ENCODE data around the gene TSPEAR.
"Not testable (repeated sequence)": the region's sequence is repeated elsewhere in the genome, so short reads cannot be mapped to it uniquely, and the experiment has no call there.

TSPEAR gene

GRCh38 chr21:44612669-44613229, 98.6 kb downstream of the TSPEAR start:
- no peak for DNase-seq (ENCODE audit: extremely low read depth in 1 of 2, low read depth in 1 of 2)

GRCh38 chr21:44612029-44612486, 99.3 kb downstream of the TSPEAR start, which contains the start of gene KRTAP10-8:
Gene KRTAP10-8 (plus strand): TSS chr21:44612079. CDS start chr21:44612101, 22 bp downstream.
- DNase-seq (ENCODE audit: extremely low read depth in 1 of 2, low read depth in 1 of 2): no peak

DNA sequence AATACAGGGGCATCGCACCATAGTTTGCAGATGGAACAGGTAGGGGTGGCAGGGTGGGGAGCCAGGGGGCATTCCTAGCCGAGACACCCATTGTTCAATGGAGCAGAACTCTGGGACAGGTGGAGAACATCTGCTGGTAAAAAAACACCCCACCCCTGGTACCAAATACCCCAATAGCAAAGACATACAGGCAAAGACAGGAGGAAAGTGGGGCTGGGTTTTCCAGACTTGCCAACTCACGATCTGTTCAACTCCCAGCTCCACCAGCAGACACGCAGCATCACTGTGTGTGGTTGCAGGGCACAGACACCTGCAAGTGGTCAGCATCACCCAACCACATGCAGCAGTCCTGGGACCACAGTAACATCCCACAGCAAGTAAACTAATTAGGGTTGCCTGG, 99.8 kb downstream of the TSPEAR start:
- no peak for DNase-seq (ENCODE audit: extremely low read depth in 1 of 2, low read depth in 1 of 2)

- DNase-seq (ENCODE audit: extremely low read depth in 1 of 2, low read depth in 1 of 2): not testable (repeated sequence)
Observed at GRCh38 chr21:44610157-44610843, 101.1 kb downstream of the TSPEAR start.

DNA sequence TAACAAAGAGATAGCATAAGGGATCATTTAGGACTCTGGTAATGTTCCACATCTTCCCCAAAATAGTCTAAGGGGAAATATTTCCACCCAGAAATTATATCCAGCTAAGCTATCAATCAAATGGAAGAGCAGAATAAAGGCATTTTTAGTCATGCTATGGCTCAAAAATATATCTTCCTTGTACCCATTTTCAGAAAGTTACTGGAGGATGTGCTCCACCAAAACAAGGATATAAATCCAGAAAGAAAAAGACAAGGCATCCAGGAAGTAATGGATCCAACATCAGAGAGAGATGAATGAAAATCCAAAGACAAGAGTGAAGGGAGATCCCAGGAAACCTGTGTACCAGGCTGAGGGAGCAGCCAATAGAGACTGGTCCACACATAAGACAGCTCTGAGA, 102.2 kb downstream of the TSPEAR start:
- no peak for DNase-seq (ENCODE audit: extremely low read depth in 1 of 2, low read depth in 1 of 2)

DNA sequence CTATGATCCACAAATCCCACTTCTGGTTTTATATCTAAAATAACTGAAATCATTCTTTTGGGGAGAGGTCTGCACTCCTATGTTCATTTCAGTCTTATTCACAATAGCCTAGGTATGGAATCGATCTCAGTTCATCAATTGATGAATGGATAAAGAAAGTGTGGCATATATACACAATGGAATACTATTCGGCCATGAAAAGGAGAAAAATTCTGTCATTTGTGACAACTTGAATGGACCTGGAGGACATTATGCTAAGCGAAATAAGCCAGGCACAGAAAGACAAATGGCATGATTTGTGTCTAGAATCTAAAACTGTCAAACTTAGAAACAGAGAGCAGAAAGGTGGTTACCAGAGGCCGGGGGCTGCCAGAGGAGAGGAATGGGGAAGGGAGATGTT, 104.9 kb downstream of the TSPEAR start:
- DNase-seq (ENCODE audit: extremely low read depth in 1 of 2, low read depth in 1 of 2): no peak

GRCh38 chr21:44603911-44604310, 107.5 kb downstream of the TSPEAR start:
- no peak for DNase-seq (ENCODE audit: extremely low read depth in 1 of 2, low read depth in 1 of 2)

GRCh38 chr21:44603109-44603875, 108.1 kb downstream of the TSPEAR start:
- no peak for DNase-seq (ENCODE audit: extremely low read depth in 1 of 2, low read depth in 1 of 2)

DNA sequence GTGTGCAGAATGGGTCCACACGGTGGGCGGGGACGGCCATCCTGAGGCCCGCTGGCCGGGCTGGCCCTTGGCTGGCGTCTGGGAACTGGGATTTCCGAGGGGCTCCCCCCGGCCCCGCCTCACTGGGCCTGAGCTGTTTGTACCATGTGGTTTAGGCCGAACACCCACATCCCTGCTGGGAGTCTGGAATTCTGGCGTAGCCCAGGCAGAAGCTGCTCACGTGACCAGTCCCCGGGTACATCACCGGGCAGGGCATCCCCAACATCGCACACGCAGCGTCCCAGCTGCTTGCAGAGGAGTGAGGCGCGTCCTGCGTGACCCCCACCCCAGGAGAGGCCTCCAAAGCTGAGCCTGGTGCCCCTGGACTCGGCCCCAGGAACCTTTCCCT, 108.9 kb downstream of the TSPEAR start:
- DNase-seq (ENCODE audit: extremely low read depth in 1 of 2, low read depth in 1 of 2): no peak

- no peak for DNase-seq (ENCODE audit: extremely low read depth in 1 of 2, low read depth in 1 of 2)
Observed at GRCh38 chr21:44601596-44602462, 109.5 kb downstream of the TSPEAR start.

DNA sequence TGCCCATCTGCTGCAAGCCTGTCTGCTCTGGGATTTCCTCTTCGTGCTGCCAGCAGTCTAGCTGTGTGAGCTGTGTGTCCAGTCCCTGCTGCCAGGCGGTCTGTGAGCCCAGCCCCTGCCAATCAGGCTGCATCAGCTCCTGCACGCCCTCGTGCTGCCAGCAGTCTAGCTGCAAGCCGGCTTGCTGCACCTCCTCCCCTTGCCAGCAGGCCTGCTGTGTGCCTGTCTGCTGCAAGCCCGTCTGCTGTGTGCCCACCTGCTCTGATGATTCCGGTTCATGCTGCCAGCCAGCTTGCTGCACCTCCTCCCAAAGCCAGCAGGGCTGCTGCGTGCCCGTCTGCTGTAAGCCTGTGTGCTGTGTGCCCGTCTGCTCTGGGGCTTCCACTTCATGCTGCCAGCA, 110.3 kb downstream of the TSPEAR start:
- not testable (repeated sequence) for DNase-seq (ENCODE audit: extremely low read depth in 1 of 2, low read depth in 1 of 2)

GRCh38 chr21:44600118-44600978, 111.0 kb downstream of the TSPEAR start, which contains the start of gene KRTAP10-7:
Gene KRTAP10-7 (plus strand): TSS chr21:44600597. CDS start chr21:44600622, 25 bp downstream.
- not testable (repeated sequence) for DNase-seq (ENCODE audit: extremely low read depth in 1 of 2, low read depth in 1 of 2)

- DNase-seq (ENCODE audit: extremely low read depth in 1 of 2, low read depth in 1 of 2): no peak
Observed at GRCh38 chr21:44599264-44600029, 111.9 kb downstream of the TSPEAR start.

- DNase-seq (ENCODE audit: extremely low read depth in 1 of 2, low read depth in 1 of 2): no peak
Observed at GRCh38 chr21:44598061-44598460, 113.3 kb downstream of the TSPEAR start.

- no peak for DNase-seq (ENCODE audit: extremely low read depth in 1 of 2, low read depth in 1 of 2)
Observed at GRCh38 chr21:44596068-44596725, 115.2 kb downstream of the TSPEAR start.

DNA sequence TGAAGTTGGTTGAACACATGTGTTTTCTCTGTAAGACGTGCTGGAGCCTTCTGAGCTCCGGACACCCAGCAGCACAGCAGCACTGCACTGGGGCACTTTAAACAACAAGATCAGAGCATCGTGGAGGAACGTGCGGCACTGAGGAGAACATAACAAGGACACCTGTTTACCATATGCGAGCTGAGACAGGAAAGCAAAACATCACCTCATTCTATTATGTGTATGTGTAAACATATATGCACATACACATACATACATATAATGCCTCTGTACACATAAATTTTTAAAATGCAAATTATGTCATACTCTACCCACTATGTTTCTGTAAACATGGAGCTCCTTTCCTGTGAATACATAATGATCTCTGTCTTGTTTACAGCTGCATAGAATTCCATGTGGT, 115.8 kb downstream of the TSPEAR start:
- DNase-seq (ENCODE audit: extremely low read depth in 1 of 2, low read depth in 1 of 2): no peak

DNA sequence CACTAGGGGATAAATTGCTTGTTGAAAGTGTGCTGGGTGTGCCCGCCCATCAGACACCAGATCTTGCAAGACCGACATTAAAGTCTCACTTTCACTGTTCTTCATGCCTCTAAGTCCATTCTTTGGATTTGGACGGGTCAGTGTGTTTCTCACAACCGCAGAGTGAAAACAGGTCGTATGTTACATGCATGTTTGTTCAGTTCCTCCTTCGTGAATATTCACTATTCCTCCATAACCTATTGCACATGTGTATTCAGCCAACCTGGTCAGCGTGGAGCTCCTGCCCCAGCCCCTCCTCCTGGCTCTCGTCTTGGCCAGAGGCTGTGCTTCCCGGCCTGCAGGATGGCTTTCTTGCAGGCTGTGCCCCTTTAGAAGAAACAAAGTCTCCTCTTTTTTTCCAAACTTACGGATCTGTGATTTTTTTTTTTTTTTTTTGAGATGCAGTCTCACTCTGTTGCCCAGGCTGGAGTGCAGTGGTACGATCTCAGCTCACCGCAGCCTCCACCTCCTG, 116.9 kb downstream of the TSPEAR start:
- DNase-seq (ENCODE audit: extremely low read depth in 1 of 2, low read depth in 1 of 2): no peak
